ENCODE measurements around the gene TTLL11. TPM values are rescaled to one million over a fixed set of nuclear protein-coding genes. Genes with fewer than 3 reads are reported as not detected.

The TTLL11 gene
- total and polyA plus RNA-seq, 2 experiments from 2014 or later, result 0.57 to 1.4 TPM

DNA sequence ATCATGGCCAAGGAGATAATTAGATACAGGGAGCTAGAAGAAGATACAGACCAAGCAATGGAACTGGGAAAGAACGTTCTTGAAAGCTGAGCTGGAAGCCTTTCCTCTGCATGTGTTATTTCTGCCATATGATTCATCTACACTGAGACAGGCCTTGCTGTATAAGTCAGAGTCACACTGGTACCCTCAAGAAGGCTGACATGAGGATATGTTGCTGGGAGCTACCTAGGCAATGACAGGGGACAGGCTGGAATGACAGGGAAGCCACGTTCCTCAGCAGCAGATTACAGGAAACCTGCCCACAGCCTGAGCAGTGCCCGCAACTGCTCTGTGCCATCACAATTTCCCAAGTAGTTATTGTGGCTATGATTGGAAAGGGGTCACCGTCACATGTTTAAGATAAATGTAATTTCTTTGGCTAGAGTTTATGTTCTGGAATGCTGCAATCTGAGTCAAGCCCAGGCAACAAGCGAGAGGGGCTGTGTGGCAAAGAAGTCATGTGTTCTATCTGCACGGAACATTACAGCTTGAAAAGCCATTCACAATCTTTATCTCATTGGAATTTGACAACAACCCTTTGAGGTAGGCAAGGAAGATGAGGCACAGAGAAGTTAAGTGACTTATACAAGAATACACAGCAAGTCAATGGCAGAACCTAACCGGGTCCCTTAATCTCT, 108.2 kb downstream of the TTLL11 start:
- Histone ChIP-seq H3K79me2 (replicated peaks; ENCODE audit: insufficient read depth) (no peaks in the 10 kb centered on the region), H3K36me3 (ENCODE audit: insufficient read depth) (no peaks in the 10 kb centered on the region), H3K27me3 (ENCODE audit: insufficient read depth) (no peaks in the 10 kb centered on the region), H3K27ac (ENCODE audit: low read depth) (no peak overlapping the region), H4K20me1 (replicated peaks; ENCODE audit: insufficient read depth) (0 out of 2 replicates have a peak, but pooled peaks cover 3% of the 10 kb centered on the region), H3K9me2 (ENCODE audit: insufficient read depth) (no peaks in the 10 kb centered on the region), H3K4me1 (ENCODE audit: insufficient read depth) (no peaks in the 10 kb centered on the region), H3K4me3 (no peak overlapping the region), H3F3A (replicated peaks; ENCODE audit: low read depth) (no peaks in the 10 kb centered on the region), H3K4me2 (no peak overlapping the region), H2AFZ (no peak overlapping the region)
- DNase-seq (ENCODE audit: low spot score) (no peak), ATAC-seq (no peak)
- TF ChIP-seq STAT1 (IDR thresholded peaks at IDR 0.05; ENCODE audit: unreplicated experiment) (no peak), JUNB (IDR thresholded peaks at IDR 0.05; ENCODE audit: unreplicated experiment) (no peak), ZNF114 (CRISPR knock-in tag; IDR thresholded peaks at IDR 0.05) (no peak)
- TF ChIP-seq, protein P1, sequence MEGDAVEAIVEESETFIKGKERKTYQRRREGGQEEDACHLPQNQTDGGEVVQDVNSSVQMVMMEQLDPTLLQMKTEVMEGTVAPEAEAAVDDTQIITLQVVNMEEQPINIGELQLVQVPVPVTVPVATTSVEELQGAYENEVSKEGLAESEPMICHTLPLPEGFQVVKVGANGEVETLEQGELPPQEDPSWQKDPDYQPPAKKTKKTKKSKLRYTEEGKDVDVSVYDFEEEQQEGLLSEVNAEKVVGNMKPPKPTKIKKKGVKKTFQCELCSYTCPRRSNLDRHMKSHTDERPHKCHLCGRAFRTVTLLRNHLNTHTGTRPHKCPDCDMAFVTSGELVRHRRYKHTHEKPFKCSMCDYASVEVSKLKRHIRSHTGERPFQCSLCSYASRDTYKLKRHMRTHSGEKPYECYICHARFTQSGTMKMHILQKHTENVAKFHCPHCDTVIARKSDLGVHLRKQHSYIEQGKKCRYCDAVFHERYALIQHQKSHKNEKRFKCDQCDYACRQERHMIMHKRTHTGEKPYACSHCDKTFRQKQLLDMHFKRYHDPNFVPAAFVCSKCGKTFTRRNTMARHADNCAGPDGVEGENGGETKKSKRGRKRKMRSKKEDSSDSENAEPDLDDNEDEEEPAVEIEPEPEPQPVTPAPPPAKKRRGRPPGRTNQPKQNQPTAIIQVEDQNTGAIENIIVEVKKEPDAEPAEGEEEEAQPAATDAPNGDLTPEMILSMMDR (conservative IDR thresholded peaks at IDR 0.05; ENCODE audit: low read depth in 2 of 2), result no peak
- TF ChIP-seq, protein P2, sequence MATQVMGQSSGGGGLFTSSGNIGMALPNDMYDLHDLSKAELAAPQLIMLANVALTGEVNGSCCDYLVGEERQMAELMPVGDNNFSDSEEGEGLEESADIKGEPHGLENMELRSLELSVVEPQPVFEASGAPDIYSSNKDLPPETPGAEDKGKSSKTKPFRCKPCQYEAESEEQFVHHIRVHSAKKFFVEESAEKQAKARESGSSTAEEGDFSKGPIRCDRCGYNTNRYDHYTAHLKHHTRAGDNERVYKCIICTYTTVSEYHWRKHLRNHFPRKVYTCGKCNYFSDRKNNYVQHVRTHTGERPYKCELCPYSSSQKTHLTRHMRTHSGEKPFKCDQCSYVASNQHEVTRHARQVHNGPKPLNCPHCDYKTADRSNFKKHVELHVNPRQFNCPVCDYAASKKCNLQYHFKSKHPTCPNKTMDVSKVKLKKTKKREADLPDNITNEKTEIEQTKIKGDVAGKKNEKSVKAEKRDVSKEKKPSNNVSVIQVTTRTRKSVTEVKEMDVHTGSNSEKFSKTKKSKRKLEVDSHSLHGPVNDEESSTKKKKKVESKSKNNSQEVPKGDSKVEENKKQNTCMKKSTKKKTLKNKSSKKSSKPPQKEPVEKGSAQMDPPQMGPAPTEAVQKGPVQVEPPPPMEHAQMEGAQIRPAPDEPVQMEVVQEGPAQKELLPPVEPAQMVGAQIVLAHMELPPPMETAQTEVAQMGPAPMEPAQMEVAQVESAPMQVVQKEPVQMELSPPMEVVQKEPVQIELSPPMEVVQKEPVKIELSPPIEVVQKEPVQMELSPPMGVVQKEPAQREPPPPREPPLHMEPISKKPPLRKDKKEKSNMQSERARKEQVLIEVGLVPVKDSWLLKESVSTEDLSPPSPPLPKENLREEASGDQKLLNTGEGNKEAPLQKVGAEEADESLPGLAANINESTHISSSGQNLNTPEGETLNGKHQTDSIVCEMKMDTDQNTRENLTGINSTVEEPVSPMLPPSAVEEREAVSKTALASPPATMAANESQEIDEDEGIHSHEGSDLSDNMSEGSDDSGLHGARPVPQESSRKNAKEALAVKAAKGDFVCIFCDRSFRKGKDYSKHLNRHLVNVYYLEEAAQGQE (IDR thresholded peaks at IDR 0.05; ENCODE audit: unreplicated experiment), result no peak
- TF ChIP-seq, protein P3, sequence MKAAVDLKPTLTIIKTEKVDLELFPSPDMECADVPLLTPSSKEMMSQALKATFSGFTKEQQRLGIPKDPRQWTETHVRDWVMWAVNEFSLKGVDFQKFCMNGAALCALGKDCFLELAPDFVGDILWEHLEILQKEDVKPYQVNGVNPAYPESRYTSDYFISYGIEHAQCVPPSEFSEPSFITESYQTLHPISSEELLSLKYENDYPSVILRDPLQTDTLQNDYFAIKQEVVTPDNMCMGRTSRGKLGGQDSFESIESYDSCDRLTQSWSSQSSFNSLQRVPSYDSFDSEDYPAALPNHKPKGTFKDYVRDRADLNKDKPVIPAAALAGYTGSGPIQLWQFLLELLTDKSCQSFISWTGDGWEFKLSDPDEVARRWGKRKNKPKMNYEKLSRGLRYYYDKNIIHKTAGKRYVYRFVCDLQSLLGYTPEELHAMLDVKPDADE (IDR thresholded peaks at IDR 0.05), result no peak
- Mint-ChIP-seq H3K27ac (no peak overlapping the region), H3K27me3 (ENCODE audit: insufficient read depth, low read depth, poor library complexity) (peaks cover 6% of the 10 kb centered on the region), H3K36me3 (ENCODE audit: low read depth) (no peaks in the 10 kb centered on the region), H3K4me3 (no peak overlapping the region), H3K9me3 (peaks cover 11% of the 10 kb centered on the region; the same call in 2 of the 3 replicates), H3K4me1 (no peaks in the 10 kb centered on the region)

DNA sequence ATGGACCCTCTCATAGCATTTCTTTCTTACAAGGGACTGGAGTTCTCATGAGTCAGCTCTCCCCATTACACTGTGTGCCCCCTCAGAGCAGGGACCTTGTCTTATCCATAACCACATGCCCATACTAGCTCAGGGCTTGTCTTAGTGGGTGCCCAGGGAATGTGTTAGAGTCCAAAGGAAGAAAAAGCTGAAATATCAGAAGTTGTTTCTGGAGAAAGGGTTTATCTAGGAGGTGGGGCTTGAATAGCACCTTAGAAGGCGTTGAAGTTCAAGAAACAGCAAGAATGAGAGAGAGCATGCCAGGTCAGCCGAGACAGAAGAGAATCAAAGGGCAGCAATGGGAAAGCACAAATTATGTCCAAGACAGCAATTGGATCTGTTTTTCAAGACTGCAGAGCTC, 109.4 kb downstream of the TTLL11 start:
- H3K4me1 ChIP-seq (ENCODE audit: insufficient read depth), result no peaks in the 10 kb centered on the region
- H3K4me3 ChIP-seq, result no peak overlapping the region
- no peaks in the 10 kb centered on the region for H3K79me2 ChIP-seq (replicated peaks; ENCODE audit: insufficient read depth)
- Mint-ChIP-seq H3K36me3 (ENCODE audit: low read depth) (no peaks in the 10 kb centered on the region), H3K9me3 (peaks cover 11% of the 10 kb centered on the region; the same call in 2 of the 3 replicates), H3K4me1 (no peaks in the 10 kb centered on the region), H3K27ac (no peak overlapping the region), H3K27me3 (ENCODE audit: insufficient read depth, low read depth, poor library complexity) (peaks cover 7% of the 10 kb centered on the region), H3K4me3 (no peak overlapping the region)
- no peak for ATAC-seq
- 0 out of 2 replicates have a peak, but pooled peaks cover 3% of the 10 kb centered on the region for H4K20me1 ChIP-seq (replicated peaks; ENCODE audit: insufficient read depth)
- no peaks in the 10 kb centered on the region for H3K27me3 ChIP-seq (ENCODE audit: insufficient read depth)
- no peak for DNase-seq (ENCODE audit: low spot score)
- no peak overlapping the region for H3K4me2 ChIP-seq
- no peak overlapping the region for H2AFZ ChIP-seq
- no peak overlapping the region for H3K27ac ChIP-seq (ENCODE audit: low read depth)
- no peaks in the 10 kb centered on the region for H3K9me2 ChIP-seq (ENCODE audit: insufficient read depth)
- TF ChIP-seq JUNB (IDR thresholded peaks at IDR 0.05; ENCODE audit: unreplicated experiment) (no peak), POLR2AphosphoS5 (IDR thresholded peaks at IDR 0.05; ENCODE audit: low read depth) (no peak), EZH2phosphoT487 (IDR thresholded peaks at IDR 0.05; ENCODE audit: unreplicated experiment) (no peak), ZNF114 (CRISPR knock-in tag; IDR thresholded peaks at IDR 0.05) (no peak), NANOG (IDR thresholded peaks at IDR 0.05; ENCODE audit: borderline replicate concordance) (no peak), CREB1 (CRISPR knock-in tag; IDR thresholded peaks at IDR 0.05; ENCODE audit: low read depth) (no peak)
- TF ChIP-seq, protein P2 (IDR thresholded peaks at IDR 0.05; ENCODE audit: unreplicated experiment), result no peak
- H3F3A ChIP-seq (replicated peaks; ENCODE audit: low read depth), result no peaks in the 10 kb centered on the region
- no peaks in the 10 kb centered on the region for H3K36me3 ChIP-seq (ENCODE audit: insufficient read depth)
